ENCODE measurements around the gene FBXO31.
A peak's percentile ranks its signal among the peaks of the same experiment; 100 is the strongest.

Gene FBXO31

GRCh38 chr16:87317750-87318644 is 65.6 kb downstream of the FBXO31 start:
- no peaks in the 10 kb centered on the region for H3K27me3 ChIP-seq
- H3K4me1 ChIP-seq (ENCODE audit: control insufficient read depth in 1 of 2, insufficient read depth in 1 of 2, low read depth in 1 of 2, low read length in 1 of 2), result peaks cover 13 to 16% of the 10 kb centered on the region in 2 experiments
- H3K4me3 ChIP-seq (ENCODE audit: low read depth in 1 of 2, low read length in 1 of 2), result peak overlapping the region; percentile 80 to 89
- no peaks in the 10 kb centered on the region for H3K9me3 ChIP-seq
- no peaks in the 10 kb centered on the region for H3K36me3 ChIP-seq
- TF ChIP-seq CTCF (IDR thresholded peaks at IDR 0.05), result no peak
- peak overlapping the region; percentile 69 for H3K27ac ChIP-seq

DNA sequence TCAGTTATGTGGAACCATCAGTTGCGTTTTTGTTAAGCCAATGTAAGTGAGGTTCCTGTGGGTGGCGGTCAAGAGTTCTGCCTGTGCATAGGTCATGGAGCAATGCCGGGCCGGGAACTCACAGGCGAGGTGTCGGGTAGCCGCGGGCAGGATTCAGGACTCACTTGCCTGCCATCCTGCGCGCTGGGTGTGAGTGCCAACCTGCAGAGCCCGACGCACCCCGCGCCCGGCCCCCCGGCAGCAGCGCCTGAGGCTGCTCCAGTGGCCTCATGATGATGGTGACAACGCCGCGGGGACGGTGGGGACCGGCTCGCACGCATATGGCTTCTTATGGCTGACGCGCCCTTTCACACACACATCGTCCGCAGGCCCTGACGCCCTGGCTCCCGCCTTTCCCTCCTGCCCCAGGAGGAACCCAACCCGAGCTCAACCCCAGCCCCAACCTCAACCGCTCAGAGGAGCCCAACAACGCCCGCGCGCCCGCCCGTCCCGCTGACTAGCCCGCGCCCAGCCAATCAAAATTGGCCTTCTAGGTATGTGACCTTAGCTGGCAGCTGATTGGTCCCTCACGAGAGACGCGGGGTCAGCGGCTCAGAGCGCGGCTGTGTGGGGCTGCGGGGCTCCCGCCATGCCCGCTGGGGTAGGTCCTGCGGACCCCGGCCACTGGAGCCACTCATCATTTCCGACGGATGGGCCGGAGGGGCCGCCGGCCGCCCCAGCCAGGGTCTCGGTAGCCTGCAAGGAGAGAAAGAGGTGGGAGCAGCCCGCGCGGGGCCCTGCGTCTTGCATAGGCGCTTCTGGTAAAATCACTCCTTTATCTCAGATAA is 66.4 kb downstream of the FBXO31 start, which contains the start of gene C16orf95:
C16orf95 (minus strand) TSS at position 470 of the 827 bp plus-strand sequence; CDS start at position 320, 150 bp downstream.
- no peaks in the 10 kb centered on the region for H3K9me3 ChIP-seq
- H3K4me1 ChIP-seq (ENCODE audit: control insufficient read depth in 1 of 2, insufficient read depth in 1 of 2, low read depth in 1 of 2, low read length in 1 of 2), result peaks cover 13 to 16% of the 10 kb centered on the region in 2 experiments
- H3K27ac ChIP-seq, result peak within 1 kb of the TSS; percentile 69

DNA sequence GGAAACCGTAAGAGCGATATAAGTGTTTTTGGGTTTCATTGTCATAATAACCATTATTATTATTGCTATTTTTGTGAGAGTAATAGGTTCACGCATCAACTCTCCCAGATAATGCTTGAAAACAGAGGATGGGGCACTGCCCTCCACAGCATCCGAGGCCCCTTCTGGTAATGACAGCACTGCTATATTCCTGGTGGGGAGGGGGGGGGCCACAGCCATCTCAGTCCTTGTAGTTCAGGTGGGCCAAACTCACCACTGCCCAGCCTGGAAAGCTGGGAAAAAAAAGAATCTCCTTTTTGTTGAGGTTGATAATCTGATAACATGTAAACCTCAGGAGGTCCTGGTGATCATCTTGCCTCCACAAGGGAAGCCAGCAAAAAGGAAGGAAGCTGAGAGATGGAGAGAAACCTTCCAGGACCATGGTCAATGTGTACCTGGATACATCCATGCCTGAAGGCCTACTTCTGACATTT is 67.1 kb downstream of the FBXO31 start:
- peak overlapping the region; percentile 69 for H3K27ac ChIP-seq
- no peak for TF ChIP-seq CTCF (IDR thresholded peaks at IDR 0.05)
- peak overlapping the region; percentile 80 to 89 for H3K4me3 ChIP-seq (ENCODE audit: low read depth in 1 of 2, low read length in 1 of 2)
- no peaks in the 10 kb centered on the region for H3K36me3 ChIP-seq
- H3K4me1 ChIP-seq (ENCODE audit: control insufficient read depth in 1 of 2, insufficient read depth in 1 of 2, low read depth in 1 of 2, low read length in 1 of 2), result peaks cover 13 to 16% of the 10 kb centered on the region in 2 experiments
- no peaks in the 10 kb centered on the region for H3K27me3 ChIP-seq
- no peaks in the 10 kb centered on the region for H3K9me3 ChIP-seq

More for the DNA sequence above, 66.4 kb downstream of the FBXO31 start, which contains the start of gene C16orf95:
- H3K4me3 ChIP-seq (ENCODE audit: low read depth in 1 of 2, low read length in 1 of 2), result peak within 1 kb of the TSS; percentile 80 to 89
- TF ChIP-seq CTCF (IDR thresholded peaks at IDR 0.05), result peak; percentile 32
- H3K36me3 ChIP-seq, result no peaks in the 10 kb centered on the region
- H3K27me3 ChIP-seq, result no peaks in the 10 kb centered on the region

GRCh38 chr16:87314990-87315420 is 68.6 kb downstream of the FBXO31 start:
- TF ChIP-seq CTCF (IDR thresholded peaks at IDR 0.05), result no peak
- Histone ChIP-seq H3K9me3 (no peaks in the 10 kb centered on the region), H3K36me3 (no peaks in the 10 kb centered on the region), H3K27me3 (no peaks in the 10 kb centered on the region), H3K4me3 (ENCODE audit: low read depth in 1 of 2, low read length in 1 of 2) (no peak overlapping the region), H3K27ac (no peak overlapping the region), H3K4me1 (ENCODE audit: control insufficient read depth in 1 of 2, insufficient read depth in 1 of 2, low read depth in 1 of 2, low read length in 1 of 2) (peaks cover 13 to 16% of the 10 kb centered on the region in 2 experiments)

DNA sequence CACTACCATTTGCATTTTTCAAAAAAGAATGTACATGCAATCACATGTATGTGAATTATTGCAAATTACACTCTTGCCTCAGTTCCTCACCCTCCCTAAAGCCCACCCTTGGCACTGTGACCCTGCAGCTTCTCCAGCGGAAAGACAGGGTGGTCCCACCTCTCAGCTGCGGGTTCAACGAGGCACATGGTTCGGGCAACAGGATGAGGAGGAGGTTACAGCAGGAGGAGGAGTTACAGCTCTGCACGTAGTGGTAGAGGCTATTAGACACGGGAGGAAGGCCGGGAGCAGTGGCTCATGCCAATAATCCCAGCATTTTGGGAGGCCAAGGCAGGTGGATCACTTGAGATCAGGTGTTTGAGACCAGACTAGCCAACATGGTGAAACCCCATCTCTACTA is 71.6 kb downstream of the FBXO31 start:
- no peaks in the 10 kb centered on the region for H3K36me3 ChIP-seq
- peaks cover 6 to 7% of the 10 kb centered on the region in 2 experiments for H3K4me1 ChIP-seq (ENCODE audit: control insufficient read depth in 1 of 2, insufficient read depth in 1 of 2, low read depth in 1 of 2, low read length in 1 of 2)
- no peak overlapping the region for H3K27ac ChIP-seq
- H3K9me3 ChIP-seq, result no peaks in the 10 kb centered on the region
- H3K4me3 ChIP-seq (ENCODE audit: low read depth in 1 of 2, low read length in 1 of 2), result no peak overlapping the region
- H3K27me3 ChIP-seq, result no peaks in the 10 kb centered on the region
- no peak for TF ChIP-seq CTCF (IDR thresholded peaks at IDR 0.05)
